HCT116 (cell line): ENCODE data around the gene RIMBP2. TPM values are rescaled to one million over a fixed set of nuclear protein-coding genes. Genes with fewer than 3 reads are reported as not detected.

Experiments used
- ATAC-seq: fragments of 200-7000 bp; cut with Tn5 transposase; 2 replicates; pipeline ENCODE4 v1.9.1; 2020; ENCODE audit warnings: mild to moderate bottlenecking, moderate library complexity
- BruUV-seq: library from RNA; stranded (reverse); fragments of 400-500 nt; replicated peaks from 2 replicates; lab custom pipeline; 2021; lab: Mats Ljungman, UMichigan
- CTCF ChIA-PET: fragments of 300-600 bp; sonication (Branson Sonifier 250); formaldehyde crosslinking; loops from one replicate; lab custom pipeline; 2021; ENCODE audit warnings: antibody characterized with exemption; lab: Charles Lee
- POLR2A ChIA-PET: fragments of 300-600, 350-600 bp; sonication (Branson Sonifier 250); formaldehyde crosslinking; loops from one replicate; lab custom pipeline; 2021; ENCODE audit warnings: antibody characterized with exemption; lab: Charles Lee
- RAD21 ChIA-PET, 2 experiments: fragments of 300-600 bp; sonication (Branson Sonifier 250); formaldehyde crosslinking; loops; one replicate each; lab custom pipeline; 2023; ENCODE audit warnings: low total read pairs in 2 of 2; ENCODE audit not compliant: uncharacterized antibody in 2 of 2, unreplicated experiment in 2 of 2, low non-redundant PET in 1 of 2; lab: Charles Lee
- DNase-seq: peaks from one replicate; pipeline ENCODE4 v3.0.0-alpha.2; 2010; ENCODE audit warnings: low read depth, low spot score
- H2AFZ ChIP-seq: fragments of 200-600 bp; shearing (Covaris generic), sonication (generic); 2 replicates; pipeline ENCODE4 v1.6.1; 2017; ENCODE audit warnings: low read depth, mixed run types, mixed read lengths, antibody characterized with exemption, low read length; ENCODE audit not compliant: poor library complexity, severe bottlenecking
- H3K27ac ChIP-seq: 2 replicates; pipeline ENCODE4 v1.5.1; 2012; ENCODE audit warnings: low read depth, low read length
- H3K27me3 ChIP-seq: fragments of 200-600 bp; sonication (generic); 2 replicates; pipeline ENCODE4 v1.6.1; 2016; ENCODE audit warnings: mixed run types, low read length, mixed read lengths; ENCODE audit not compliant: insufficient read depth
- H3K36me3 ChIP-seq, 2 experiments: fragments of 200-500 bp in 1 of 2; fragments of 200-600 bp in 1 of 2; sonication (Bioruptor generic) in 1 of 2; sonication (generic) in 1 of 2; 2 replicates each; pipeline versions ENCODE4 v1.5.1 to v1.6.1; 2014 to 2016; ENCODE audit warnings: low read length in 2 of 2, inconsistent platforms in 1 of 2, mixed read lengths in 1 of 2, mixed run types in 1 of 2; ENCODE audit not compliant: insufficient read depth in 2 of 2, control insufficient read depth in 1 of 2
- H3K4me1 ChIP-seq, 2 experiments: fragments of 200-600 bp in 1 of 2; sonication (generic) in 1 of 2; 2 replicates each; pipeline versions ENCODE4 v1.5.1 to v1.6.1; 2012 to 2017; ENCODE audit warnings: low read length in 2 of 2, inconsistent platforms in 1 of 2, mild to moderate bottlenecking in 1 of 2, mixed read lengths in 1 of 2, mixed run types in 1 of 2, moderate library complexity in 1 of 2; ENCODE audit not compliant: insufficient read depth in 2 of 2, control insufficient read depth in 1 of 2
- H3K4me2 ChIP-seq: fragments of 200-600 bp; sonication (generic); 2 replicates; pipeline ENCODE4 v1.6.1; 2017; ENCODE audit warnings: mixed run types, low read length, mixed read lengths
- H3K4me3 ChIP-seq, 2 experiments: fragments of 200-600 bp in 1 of 2; sonication (generic) in 1 of 2; replicated peaks in 1 of 2; 2 replicates each; pipeline ENCODE4 v1.5.1; 2011 to 2016; ENCODE audit warnings: low read length in 2 of 2, control low read depth in 1 of 2, low read depth in 1 of 2, mild to moderate bottlenecking in 1 of 2, mixed read lengths in 1 of 2, mixed run types in 1 of 2
- H3K79me2 ChIP-seq: fragments of 200-600 bp; sonication (generic); 2 replicates; pipeline ENCODE4 v1.6.1; 2017; ENCODE audit warnings: mild to moderate bottlenecking, mixed run types, low read length, moderate library complexity, mixed read lengths; ENCODE audit not compliant: insufficient read depth
- H3K9ac ChIP-seq: fragments of 200-600 bp; sonication (generic); 2 replicates; pipeline ENCODE4 v1.6.1; 2016; ENCODE audit warnings: low read length, mixed read lengths
- H3K9me2 ChIP-seq: fragments of 200-600 bp; sonication (generic), shearing (Covaris generic); 2 replicates; pipeline ENCODE4 v1.6.1; 2017; ENCODE audit warnings: mixed run types, mild to moderate bottlenecking, moderate library complexity; ENCODE audit not compliant: insufficient read depth
- H3K9me3 ChIP-seq, 2 experiments: fragments of 200-500 bp in 1 of 2; fragments of 200-600 bp in 1 of 2; sonication (Bioruptor generic) in 1 of 2; sonication (generic) in 1 of 2; 2 replicates each; pipeline ENCODE4 v1.6.1; 2014 to 2017; ENCODE audit warnings: low read length in 2 of 2, mixed read lengths in 2 of 2, inconsistent platforms in 1 of 2, low read depth in 1 of 2, mild to moderate bottlenecking in 1 of 2, mixed run types in 1 of 2, moderate library complexity in 1 of 2; ENCODE audit not compliant: control insufficient read depth in 1 of 2, insufficient read depth in 1 of 2
- H4K20me1 ChIP-seq: fragments of 200-600 bp; sonication (generic), shearing (Covaris generic); 2 replicates; pipeline ENCODE4 v1.6.1; 2017; ENCODE audit warnings: mixed run types, mild to moderate bottlenecking, moderate library complexity; ENCODE audit not compliant: insufficient read depth
- ATF3 ChIP-seq: IDR thresholded peaks from 2 replicates; pipeline ENCODE4 v1.6.1; 2012
- EZH2 ChIP-seq: fragments of 200-600 bp; sonication (generic); IDR thresholded peaks from 2 replicates; pipeline ENCODE4 v1.6.1; 2017; ENCODE audit warnings: antibody characterized with exemption, mixed run types
- FOSL1 ChIP-seq: IDR thresholded peaks from 2 replicates; pipeline ENCODE4 v1.6.1; 2012; ENCODE audit warnings: low read depth
- MAX ChIP-seq: IDR thresholded peaks from 2 replicates; pipeline ENCODE4 v1.6.1; 2012
- POLR2A ChIP-seq: IDR thresholded peaks from 2 replicates; pipeline ENCODE4 v1.7.0; 2011; ENCODE audit warnings: borderline replicate concordance; ENCODE audit not compliant: insufficient read depth, insufficient read length; ENCODE audit errors: extremely low read depth
- SIN3A ChIP-seq: IDR thresholded peaks from 2 replicates; pipeline ENCODE4 v1.6.1; 2012; ENCODE audit warnings: low read depth
- YY1 ChIP-seq: IDR thresholded peaks from 2 replicates; pipeline ENCODE4 v1.6.1; 2011; ENCODE audit warnings: low read length, low read depth, moderate library complexity, mild to moderate bottlenecking; ENCODE audit not compliant: insufficient replicate concordance; ENCODE audit errors: extremely low read depth
- ZNF274 ChIP-seq: fragments of 200-500 bp; sonication (Bioruptor generic); IDR thresholded peaks from 2 replicates; pipeline ENCODE4 v1.6.1; 2014; ENCODE audit warnings: mild to moderate bottlenecking, low read depth, low read length, inconsistent platforms
- intact Hi-C: fragments of 100-400 bp; cut with micrococcal nuclease; formaldehyde crosslinking; loops from 2 replicates; pipeline ENCODE4 v1.10.0; 2022
- total RNA-seq: library from RNA; stranded (reverse); gene quantifications from one replicate; pipeline ENCODE4 v1.2.1, GENCODE V29; 2021; ENCODE audit not compliant: unreplicated experiment

Gene RIMBP2
- total RNA-seq, 1 experiment from 2014 or later, result not detected

GRCh38 chr12:130601327-130601726 is 114.8 kb downstream of the RIMBP2 start:
- H3K4me3 ChIP-seq, result no peak overlapping the region
- H3K9me2 ChIP-seq, result no peaks in the 10 kb centered on the region
- H3K4me1 ChIP-seq, result no peaks in the 10 kb centered on the region
- H4K20me1 ChIP-seq, result no peaks in the 10 kb centered on the region
- TF ChIP-seq MAX, result no peak
- no peak for TF ChIP-seq POLR2A
- TF ChIP-seq SIN3A, result no peak
- TF ChIP-seq YY1, result no peak
- no peak for TF ChIP-seq ATF3
- intact Hi-C loops, result no loop called here
- ATAC-seq, result no peak
- H3K4me2 ChIP-seq, result no peak overlapping the region
- no peak overlapping the region for H2AFZ ChIP-seq
- no peak for DNase-seq
- no peaks in the 10 kb centered on the region for H3K36me3 ChIP-seq
- no peaks in the 10 kb centered on the region for H3K9me3 ChIP-seq
- H3K27me3 ChIP-seq, result 0 out of 2 replicates have a peak, but pooled peaks cover 5% of the 10 kb centered on the region
- H3K79me2 ChIP-seq, result no peaks in the 10 kb centered on the region
- POLR2A ChIA-PET, result no interaction called here
- no peak overlapping the region for H3K9ac ChIP-seq
- CTCF ChIA-PET, result no interaction called here
- no TSS peak for BruUV-seq
- RAD21 ChIA-PET, result no interaction called here
- no peak overlapping the region for H3K27ac ChIP-seq

GRCh38 chr12:130596241-130596640 is 119.9 kb downstream of the RIMBP2 start:
- H2AFZ ChIP-seq, result no peak overlapping the region
- RAD21 ChIA-PET, result no interaction called here
- H3K79me2 ChIP-seq, result no peaks in the 10 kb centered on the region
- no peak overlapping the region for H3K9ac ChIP-seq
- H3K27ac ChIP-seq, result no peak overlapping the region
- H3K4me2 ChIP-seq, result no peak overlapping the region
- 0 out of 2 replicates have a peak, but pooled peaks cover 3% of the 10 kb centered on the region for H3K27me3 ChIP-seq
- H3K4me3 ChIP-seq, result no peak overlapping the region
- no peaks in the 10 kb centered on the region for H3K4me1 ChIP-seq
- no peak for TF ChIP-seq EZH2
- no peak for TF ChIP-seq ZNF274
- TF ChIP-seq YY1, result no peak
- no peak for TF ChIP-seq FOSL1
- CTCF ChIA-PET, result no interaction called here
- no peaks in the 10 kb centered on the region for H3K36me3 ChIP-seq
- H3K9me2 ChIP-seq, result no peaks in the 10 kb centered on the region
- DNase-seq (no peak), ATAC-seq (no peak)
- no peaks in the 10 kb centered on the region for H3K9me3 ChIP-seq
- no TSS peak for BruUV-seq
- intact Hi-C loops, result no loop called here
- no peaks in the 10 kb centered on the region for H4K20me1 ChIP-seq
- POLR2A ChIA-PET, result no interaction called here
